ENCODE data around the gene FUT4. TPM values are rescaled to one million over a fixed set of nuclear protein-coding genes. Genes with fewer than 3 reads are reported as not detected.

The FUT4 gene
- total RNA-seq, 1 donor from 2014 or later, result 6.1 TPM

GRCh38 chr11:94557992-94558391 lies 14.3 kb downstream of the FUT4 start:
- TF ChIP-seq POLR2A (IDR thresholded peaks at IDR 0.05), result no peak
- no peak for TF ChIP-seq POLR2AphosphoS5 (IDR thresholded peaks at IDR 0.05; ENCODE audit: insufficient read depth in 1 of 2, low read depth in 1 of 2)

DNA sequence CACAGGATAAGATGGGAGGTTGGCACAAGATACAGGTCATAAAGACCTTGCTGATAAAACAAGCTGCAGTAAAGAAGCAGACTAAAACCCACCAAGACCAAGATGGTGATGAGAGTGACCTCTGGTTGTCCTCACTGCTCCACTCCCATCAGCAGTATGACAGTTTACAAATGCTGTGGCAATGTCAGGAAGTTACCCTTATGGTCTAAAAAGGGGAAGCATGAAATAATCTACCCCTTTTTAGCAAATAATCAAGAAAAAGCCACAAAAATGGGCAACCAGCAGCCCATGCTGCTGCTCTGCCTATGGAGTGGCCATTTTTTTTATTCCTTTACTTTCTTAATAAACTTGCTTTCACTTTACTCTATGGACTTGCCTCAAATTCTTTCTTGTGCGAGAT lies 14.7 kb downstream of the FUT4 start:
- Histone ChIP-seq H3K9me3 (no peaks in the 10 kb centered on the region), H3K27ac (no peak overlapping the region), H3K27me3 (no peaks in the 10 kb centered on the region), H3K36me3 (no peaks in the 10 kb centered on the region), H3K4me1 (peaks cover 12% of the 10 kb centered on the region), H3K4me3 (no peak overlapping the region)
- intact Hi-C loops (cut with DNase I), result no loop called here
- DNase-seq (ENCODE audit: extremely low spot score in 2 of 2), result no peak
- TF ChIP-seq POLR2AphosphoS5 (IDR thresholded peaks at IDR 0.05; ENCODE audit: insufficient read depth in 1 of 2, low read depth in 1 of 2) (no peak), POLR2A (IDR thresholded peaks at IDR 0.05) (no peak)
- TF ChIP-seq, protein P1, sequence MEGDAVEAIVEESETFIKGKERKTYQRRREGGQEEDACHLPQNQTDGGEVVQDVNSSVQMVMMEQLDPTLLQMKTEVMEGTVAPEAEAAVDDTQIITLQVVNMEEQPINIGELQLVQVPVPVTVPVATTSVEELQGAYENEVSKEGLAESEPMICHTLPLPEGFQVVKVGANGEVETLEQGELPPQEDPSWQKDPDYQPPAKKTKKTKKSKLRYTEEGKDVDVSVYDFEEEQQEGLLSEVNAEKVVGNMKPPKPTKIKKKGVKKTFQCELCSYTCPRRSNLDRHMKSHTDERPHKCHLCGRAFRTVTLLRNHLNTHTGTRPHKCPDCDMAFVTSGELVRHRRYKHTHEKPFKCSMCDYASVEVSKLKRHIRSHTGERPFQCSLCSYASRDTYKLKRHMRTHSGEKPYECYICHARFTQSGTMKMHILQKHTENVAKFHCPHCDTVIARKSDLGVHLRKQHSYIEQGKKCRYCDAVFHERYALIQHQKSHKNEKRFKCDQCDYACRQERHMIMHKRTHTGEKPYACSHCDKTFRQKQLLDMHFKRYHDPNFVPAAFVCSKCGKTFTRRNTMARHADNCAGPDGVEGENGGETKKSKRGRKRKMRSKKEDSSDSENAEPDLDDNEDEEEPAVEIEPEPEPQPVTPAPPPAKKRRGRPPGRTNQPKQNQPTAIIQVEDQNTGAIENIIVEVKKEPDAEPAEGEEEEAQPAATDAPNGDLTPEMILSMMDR (IDR thresholded peaks at IDR 0.05), result no peak

More at GRCh38 chr11:94557992-94558391, 14.3 kb downstream of the FUT4 start:
- Histone ChIP-seq H3K36me3 (no peaks in the 10 kb centered on the region), H3K27ac (no peak overlapping the region), H3K4me1 (peaks cover 12% of the 10 kb centered on the region), H3K27me3 (no peaks in the 10 kb centered on the region), H3K9me3 (no peaks in the 10 kb centered on the region), H3K4me3 (no peak overlapping the region)
- DNase-seq (ENCODE audit: extremely low spot score in 2 of 2), result no peak
- intact Hi-C loops (cut with DNase I), result no loop called here

DNA sequence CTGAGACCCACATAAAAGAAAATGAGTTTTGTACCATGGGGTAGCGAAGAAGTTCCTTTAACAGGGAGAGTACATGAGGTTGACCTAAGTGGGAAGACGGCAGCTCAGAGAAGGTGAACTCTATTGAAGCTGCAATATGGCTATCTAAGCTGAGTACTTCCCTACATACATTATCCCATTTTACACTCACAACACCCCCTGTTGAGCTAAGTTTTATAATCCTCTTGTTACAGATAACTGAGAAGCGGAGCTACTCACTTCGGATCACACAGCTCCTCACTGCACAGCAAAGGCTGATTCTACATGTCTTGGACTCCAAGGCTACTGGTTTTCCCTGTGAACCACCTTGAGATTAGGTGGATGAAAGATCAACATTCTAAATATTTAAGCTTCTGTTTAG lies 15.2 kb downstream of the FUT4 start:
- Histone ChIP-seq H3K9me3 (no peaks in the 10 kb centered on the region), H3K27me3 (no peaks in the 10 kb centered on the region), H3K4me1 (peaks cover 12% of the 10 kb centered on the region), H3K27ac (no peak overlapping the region), H3K36me3 (no peaks in the 10 kb centered on the region), H3K4me3 (no peak overlapping the region)
- intact Hi-C loops (cut with DNase I), result no loop called here
- no peak for DNase-seq (ENCODE audit: extremely low spot score in 2 of 2)
- TF ChIP-seq, protein P1 (IDR thresholded peaks at IDR 0.05), result no peak
- TF ChIP-seq POLR2A (IDR thresholded peaks at IDR 0.05) (no peak), POLR2AphosphoS5 (IDR thresholded peaks at IDR 0.05; ENCODE audit: insufficient read depth in 1 of 2, low read depth in 1 of 2) (no peak)

GRCh38 chr11:94559361-94559760 lies 15.6 kb downstream of the FUT4 start:
- no peaks in the 10 kb centered on the region for H3K27me3 ChIP-seq
- H3K4me1 ChIP-seq, result peaks cover 12% of the 10 kb centered on the region
- TF ChIP-seq, protein P1 (IDR thresholded peaks at IDR 0.05), result no peak
- TF ChIP-seq POLR2A (IDR thresholded peaks at IDR 0.05) (no peak), POLR2AphosphoS5 (IDR thresholded peaks at IDR 0.05; ENCODE audit: insufficient read depth in 1 of 2, low read depth in 1 of 2) (no peak)
- H3K36me3 ChIP-seq, result no peaks in the 10 kb centered on the region
- intact Hi-C loops (cut with DNase I), result no loop called here
- H3K4me3 ChIP-seq, result no peak overlapping the region
- H3K27ac ChIP-seq, result no peak overlapping the region
- no peak for DNase-seq (ENCODE audit: extremely low spot score in 2 of 2)
- H3K9me3 ChIP-seq, result no peaks in the 10 kb centered on the region

- H3K27ac ChIP-seq, result no peak overlapping the region
- no peak overlapping the region for H3K4me3 ChIP-seq
- DNase-seq (ENCODE audit: extremely low spot score in 2 of 2), result no peak
- H3K36me3 ChIP-seq, result no peaks in the 10 kb centered on the region
- intact Hi-C loops (cut with DNase I), result no loop called here
- no peaks in the 10 kb centered on the region for H3K27me3 ChIP-seq
- H3K4me1 ChIP-seq, result peaks cover 12% of the 10 kb centered on the region
- no peaks in the 10 kb centered on the region for H3K9me3 ChIP-seq
- TF ChIP-seq POLR2AphosphoS5 (IDR thresholded peaks at IDR 0.05; ENCODE audit: insufficient read depth in 1 of 2, low read depth in 1 of 2) (no peak), POLR2A (IDR thresholded peaks at IDR 0.05) (no peak)
- TF ChIP-seq, protein P1 (IDR thresholded peaks at IDR 0.05), result no peak
Measured at GRCh38 chr11:94560834-94561233, 17.1 kb downstream of the FUT4 start.

Data from vagina (tissue), 2 donors.